HG03039 (cell line): ENCODE data around the gene CMTR1.
A peak's percentile ranks its signal among the peaks of the same experiment; 100 is the strongest.

Source experiments
- ATAC-seq: cut with Tn5 transposase; IDR thresholded peaks from one replicate; pipeline ENCODE4 v1.9.1; 2021; ENCODE audit warnings: mild to moderate bottlenecking, moderate library complexity; ENCODE audit not compliant: unreplicated experiment

Gene CMTR1

GRCh38 chr6:37511201-37511600 lies 78.2 kb downstream of the CMTR1 start:
- no peak for ATAC-seq

GRCh38 chr6:37511910-37512399 lies 78.9 kb downstream of the CMTR1 start:
- ATAC-seq: no peak

- ATAC-seq: no peak
Observed at GRCh38 chr6:37512400-37513011, 79.5 kb downstream of the CMTR1 start.

GRCh38 chr6:37513155-37513554 lies 80.1 kb downstream of the CMTR1 start:
- no peak for ATAC-seq

- ATAC-seq: no peak
Observed at GRCh38 chr6:37513576-37513975, 80.6 kb downstream of the CMTR1 start.

GRCh38 chr6:37514321-37514771 lies 81.3 kb downstream of the CMTR1 start:
- no peak for ATAC-seq

- ATAC-seq: no peak
Observed at GRCh38 chr6:37514837-37515236, 81.8 kb downstream of the CMTR1 start.

- ATAC-seq: no peak
Observed at GRCh38 chr6:37515712-37516075, 82.7 kb downstream of the CMTR1 start.

GRCh38 chr6:37516076-37516919 lies 83.3 kb downstream of the CMTR1 start:
- peak; percentile 53 for ATAC-seq

GRCh38 chr6:37516920-37517405 lies 83.9 kb downstream of the CMTR1 start:
- no peak for ATAC-seq

GRCh38 chr6:37517411-37517812 lies 84.4 kb downstream of the CMTR1 start:
- no peak for ATAC-seq

GRCh38 chr6:37518116-37518515 lies 85.1 kb downstream of the CMTR1 start:
- no peak for ATAC-seq

GRCh38 chr6:37519461-37519860 lies 86.4 kb downstream of the CMTR1 start:
- ATAC-seq: no peak

GRCh38 chr6:37520926-37521325 lies 87.9 kb downstream of the CMTR1 start:
- no peak for ATAC-seq

GRCh38 chr6:37521674-37522073 lies 88.7 kb downstream of the CMTR1 start:
- ATAC-seq: no peak

GRCh38 chr6:37522836-37523235 lies 89.8 kb downstream of the CMTR1 start:
- no peak for ATAC-seq

- ATAC-seq: no peak
Observed at GRCh38 chr6:37523412-37523811, 90.4 kb downstream of the CMTR1 start.

GRCh38 chr6:37524025-37524969 lies 91.3 kb downstream of the CMTR1 start:
- ATAC-seq: no peak

- ATAC-seq: no peak
Observed at GRCh38 chr6:37524970-37525318, 91.9 kb downstream of the CMTR1 start.

- ATAC-seq: no peak
Observed at GRCh38 chr6:37525460-37526357, 92.7 kb downstream of the CMTR1 start.
